ENCODE data around the gene NSD2. TPM values are rescaled to one million over a fixed set of nuclear protein-coding genes. Genes with fewer than 3 reads are reported as not detected.

NSD2 gene
- total and polyA plus RNA-seq, 2 donors (not counting 1 experiment from before 2014, with no cell fraction given) = 26.6 to 68.4 TPM

- Histone ChIP-seq H2AFZ (ENCODE audit: low read length) (no peak overlapping the region), H3K4me2 (ENCODE audit: extremely low read depth, insufficient read depth, low read length) (no peak overlapping the region), H3K4me1 (ENCODE audit: control insufficient read depth, extremely low read depth, insufficient read depth, low read length) (no peaks in the 10 kb centered on the region), H3K9me3 (ENCODE audit: control insufficient read depth, insufficient read depth, low read depth, low read length) (no peaks in the 10 kb centered on the region), H3K27ac (ENCODE audit: insufficient read depth, low read length) (no peak overlapping the region), H4K20me1 (ENCODE audit: control insufficient read depth, extremely low read depth, insufficient read depth, low read length) (no peaks in the 10 kb centered on the region), H3K4me3 (replicated peaks in 1 of 4; ENCODE audit: control extremely low read depth in 1 of 4, insufficient read depth in 1 of 4, low read depth in 3 of 4, low read length in 4 of 4) (no peak overlapping the region), H3K27me3 (ENCODE audit: control insufficient read depth, insufficient read depth, low read length) (no peaks in the 10 kb centered on the region), H3K79me2 (ENCODE audit: control insufficient read depth, insufficient read depth, low read length) (peaks cover 3% of the 10 kb centered on the region), H3K36me3 (ENCODE audit: control insufficient read depth, insufficient read depth, low read length) (peaks cover 21% of the 10 kb centered on the region), H3K9ac (ENCODE audit: insufficient read depth, low read length) (no peak overlapping the region)
- no peak for TF ChIP-seq EZH2 (IDR thresholded peaks at IDR 0.05; ENCODE audit: low read length, missing control alignments)
- TF ChIP-seq, protein P1, sequence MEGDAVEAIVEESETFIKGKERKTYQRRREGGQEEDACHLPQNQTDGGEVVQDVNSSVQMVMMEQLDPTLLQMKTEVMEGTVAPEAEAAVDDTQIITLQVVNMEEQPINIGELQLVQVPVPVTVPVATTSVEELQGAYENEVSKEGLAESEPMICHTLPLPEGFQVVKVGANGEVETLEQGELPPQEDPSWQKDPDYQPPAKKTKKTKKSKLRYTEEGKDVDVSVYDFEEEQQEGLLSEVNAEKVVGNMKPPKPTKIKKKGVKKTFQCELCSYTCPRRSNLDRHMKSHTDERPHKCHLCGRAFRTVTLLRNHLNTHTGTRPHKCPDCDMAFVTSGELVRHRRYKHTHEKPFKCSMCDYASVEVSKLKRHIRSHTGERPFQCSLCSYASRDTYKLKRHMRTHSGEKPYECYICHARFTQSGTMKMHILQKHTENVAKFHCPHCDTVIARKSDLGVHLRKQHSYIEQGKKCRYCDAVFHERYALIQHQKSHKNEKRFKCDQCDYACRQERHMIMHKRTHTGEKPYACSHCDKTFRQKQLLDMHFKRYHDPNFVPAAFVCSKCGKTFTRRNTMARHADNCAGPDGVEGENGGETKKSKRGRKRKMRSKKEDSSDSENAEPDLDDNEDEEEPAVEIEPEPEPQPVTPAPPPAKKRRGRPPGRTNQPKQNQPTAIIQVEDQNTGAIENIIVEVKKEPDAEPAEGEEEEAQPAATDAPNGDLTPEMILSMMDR (conservative IDR thresholded peaks at IDR 0.05 in 1 of 2, IDR thresholded peaks at IDR 0.05 in 1 of 2; ENCODE audit: low read depth in 1 of 2, low read length in 2 of 2) = no peak
- DNase-seq (ENCODE audit: low read depth in 2 of 2) = no peak
Observed at GRCh38 chr4:1964443-1964842, 93.2 kb downstream of the NSD2 start.

- Histone ChIP-seq H3K4me1 (ENCODE audit: control insufficient read depth, extremely low read depth, insufficient read depth, low read length) (no peaks in the 10 kb centered on the region), H3K9ac (ENCODE audit: insufficient read depth, low read length) (no peak overlapping the region), H3K4me3 (replicated peaks in 1 of 4; ENCODE audit: control extremely low read depth in 1 of 4, insufficient read depth in 1 of 4, low read depth in 3 of 4, low read length in 4 of 4) (no peak overlapping the region), H3K27ac (ENCODE audit: insufficient read depth, low read length) (no peak overlapping the region), H4K20me1 (ENCODE audit: control insufficient read depth, extremely low read depth, insufficient read depth, low read length) (no peaks in the 10 kb centered on the region), H2AFZ (ENCODE audit: low read length) (no peak overlapping the region), H3K36me3 (ENCODE audit: control insufficient read depth, insufficient read depth, low read length) (peaks cover 20% of the 10 kb centered on the region), H3K4me2 (ENCODE audit: extremely low read depth, insufficient read depth, low read length) (no peak overlapping the region), H3K79me2 (ENCODE audit: control insufficient read depth, insufficient read depth, low read length) (peaks cover 3% of the 10 kb centered on the region), H3K27me3 (ENCODE audit: control insufficient read depth, insufficient read depth, low read length) (no peaks in the 10 kb centered on the region), H3K9me3 (ENCODE audit: control insufficient read depth, insufficient read depth, low read depth, low read length) (no peaks in the 10 kb centered on the region)
- no peak for TF ChIP-seq EZH2 (IDR thresholded peaks at IDR 0.05; ENCODE audit: low read length, missing control alignments)
- TF ChIP-seq, protein P1 (conservative IDR thresholded peaks at IDR 0.05 in 1 of 2, IDR thresholded peaks at IDR 0.05 in 1 of 2; ENCODE audit: low read depth in 1 of 2, low read length in 2 of 2) = no peak
- no peak for DNase-seq (ENCODE audit: low read depth in 2 of 2)
Observed at GRCh38 chr4:1964971-1965370, 93.8 kb downstream of the NSD2 start.

- H3K27ac ChIP-seq (ENCODE audit: insufficient read depth, low read length) = no peak overlapping the region
- peak in 1 of 2 donors; percentile 45 for DNase-seq (ENCODE audit: low read depth in 2 of 2)
- no peak overlapping the region for H3K4me2 ChIP-seq (ENCODE audit: extremely low read depth, insufficient read depth, low read length)
- TF ChIP-seq EZH2 (IDR thresholded peaks at IDR 0.05; ENCODE audit: low read length, missing control alignments) = no peak
- TF ChIP-seq, protein P1 (conservative IDR thresholded peaks at IDR 0.05 in 1 of 2, IDR thresholded peaks at IDR 0.05 in 1 of 2; ENCODE audit: low read depth in 1 of 2, low read length in 2 of 2) = no peak
- no peaks in the 10 kb centered on the region for H4K20me1 ChIP-seq (ENCODE audit: control insufficient read depth, extremely low read depth, insufficient read depth, low read length)
- no peaks in the 10 kb centered on the region for H3K9me3 ChIP-seq (ENCODE audit: control insufficient read depth, insufficient read depth, low read depth, low read length)
- peaks cover 16% of the 10 kb centered on the region for H3K36me3 ChIP-seq (ENCODE audit: control insufficient read depth, insufficient read depth, low read length)
- H3K4me1 ChIP-seq (ENCODE audit: control insufficient read depth, extremely low read depth, insufficient read depth, low read length) = no peaks in the 10 kb centered on the region
- no peak overlapping the region for H3K4me3 ChIP-seq (replicated peaks in 1 of 4; ENCODE audit: control extremely low read depth in 1 of 4, insufficient read depth in 1 of 4, low read depth in 3 of 4, low read length in 4 of 4)
- H3K9ac ChIP-seq (ENCODE audit: insufficient read depth, low read length) = no peak overlapping the region
- no peaks in the 10 kb centered on the region for H3K79me2 ChIP-seq (ENCODE audit: control insufficient read depth, insufficient read depth, low read length)
- H2AFZ ChIP-seq (ENCODE audit: low read length) = no peak overlapping the region
- no peaks in the 10 kb centered on the region for H3K27me3 ChIP-seq (ENCODE audit: control insufficient read depth, insufficient read depth, low read length)
Observed at GRCh38 chr4:1967512-1968149, 96.4 kb downstream of the NSD2 start.

Measured in fibroblast of lung (primary cell).